Vein endothelial cell (primary cell): Measurements from ENCODE around the gene USP54. TPM values are rescaled to one million over a fixed set of nuclear protein-coding genes. Genes with fewer than 3 reads are reported as not detected.

Experiments
- small RNA-seq: library from RNA; depleted of rRNA; stranded (forward); fragments of <200 nt; gene quantifications from one replicate; pipeline ENCODE3, GENCODE V24; 2012
- total RNA-seq: library from RNA; depleted of rRNA; stranded (reverse); fragments of >200 nt; gene quantifications from 2 replicates; pipeline ENCODE4 v1.2.3, GENCODE V29; 2012

The USP54 gene
- total RNA-seq: 10.5 and 13.0 TPM in 2 replicates

GRCh38 chr10:73590881-73591799 lies at the start of gene USP54:
Gene USP54, minus strand, starts transcription at chr10:73591342. Its CDS starts 15,684 bp downstream, at chr10:73575658.

GRCh38 chr10:73495884-73496674 lies 95.1 kb downstream of the USP54 start, which contains the start of gene PPP3CB:
Gene PPP3CB, minus strand, starts transcription at chr10:73496024. Its CDS starts 135 bp downstream, at chr10:73495889.

Small RNA genes lying within 50 kb of the gene (small RNA-seq; reads per million reads assigned to genes)
- gene RNU6-883P: not detected

Other genes starting within 250 kb of the USP54 start
- gene CFAP70, start 232.5 kb downstream of the USP54 start, total RNA-seq: under 0.01 and 0.29 TPM in 2 replicates
- 91.5 and 120 TPM in 2 replicates for gene ANXA7, start 177.3 kb downstream of the USP54 start, total RNA-seq
- gene MSS51, start 157.8 kb downstream of the USP54 start, total RNA-seq: 1.6 TPM in 2 replicates
- 19.2 and 21.9 TPM in 2 replicates for gene PPP3CB, start 95.3 kb downstream of the USP54 start, total RNA-seq
- gene MYOZ1, start 50.1 kb upstream of the USP54 start, total RNA-seq: not detected in 2 replicates
- gene SYNPO2L, start 64.7 kb upstream of the USP54 start, total RNA-seq: not detected in 2 replicates
- 1.6 and 1.9 TPM in 2 replicates for gene AGAP5, start 106.8 kb upstream of the USP54 start, total RNA-seq
- 62.3 and 79.0 TPM in 2 replicates for gene SEC24C, start 153.0 kb upstream of the USP54 start, total RNA-seq
- gene CHCHD1, start 190.7 kb upstream of the USP54 start, total RNA-seq: 16.2 and 21.6 TPM in 2 replicates
- 57.8 and 78.4 TPM in 2 replicates for gene ZSWIM8, start 194.3 kb upstream of the USP54 start, total RNA-seq
- gene NDST2, start 220.3 kb upstream of the USP54 start, total RNA-seq: 16.1 and 16.7 TPM in 2 replicates